Posterior cingulate gyrus (tissue), 11 donors: ENCODE measurements around the gene TNFAIP8L1.

ENCODE experiments used
- DNase-seq, 10 donors: peaks; one replicate each; pipeline versions ENCODE4 v3.0.0 to v3.0.0-alpha.2; 2020 to 2021; ENCODE audit warnings: mixed read lengths in 3 of 10
- intact Hi-C: fragments of 100-400 bp; cut with DNase I; formaldehyde crosslinking; loops from one replicate; pipeline ENCODE4 v1.15.1; 2023

The TNFAIP8L1 gene

DNA sequence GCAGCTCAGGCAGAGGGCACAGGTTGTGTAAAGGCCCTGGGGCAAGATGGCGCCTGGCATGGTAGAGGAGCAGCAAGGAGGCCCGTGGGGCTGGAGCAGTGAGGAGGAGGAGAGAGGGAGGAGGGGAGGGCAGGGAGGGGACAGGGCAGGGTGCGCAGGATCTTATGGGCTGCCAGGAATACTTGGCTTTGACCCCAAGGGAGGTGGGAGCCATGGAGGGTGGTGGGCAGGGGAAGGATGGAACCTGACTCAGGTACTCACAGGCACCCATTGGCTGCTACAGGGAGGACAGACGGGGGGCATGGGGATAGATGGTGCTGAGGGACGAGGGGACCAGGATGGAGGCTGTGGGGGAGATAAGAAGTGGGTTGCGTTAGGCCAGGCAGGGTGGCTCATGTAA, 3.3 kb downstream of the TNFAIP8L1 start:
- intact Hi-C loops = no loop called here
- DNase-seq = no peak

DNA sequence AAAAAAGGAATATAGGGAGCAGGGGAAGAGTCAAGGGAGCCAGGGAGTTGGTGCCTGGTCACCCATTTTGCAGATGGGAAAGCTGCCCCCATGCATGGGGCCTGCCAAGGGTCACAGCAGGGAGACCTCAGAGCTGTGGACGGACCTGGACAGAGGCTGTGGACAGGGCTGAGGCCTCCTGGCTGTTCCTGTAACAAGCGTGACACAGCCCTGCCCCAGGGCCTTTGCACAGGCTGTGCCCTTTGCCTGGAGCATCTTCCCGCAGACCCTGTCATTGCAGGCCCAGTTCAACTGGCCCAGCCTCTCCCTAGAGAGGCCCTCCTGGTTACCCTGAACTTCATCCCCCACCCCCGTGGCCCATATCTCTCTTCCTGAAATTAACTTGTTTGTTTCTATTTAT, 6.4 kb downstream of the TNFAIP8L1 start:
- DNase-seq = no peak
- intact Hi-C loops = no loop called here

GRCh38 chr19:4647676-4648644, 8.6 kb downstream of the TNFAIP8L1 start:
- intact Hi-C loops = no loop called here
- DNase-seq = no peak

- intact Hi-C loops = no loop called here
- DNase-seq = no peak
Observed at GRCh38 chr19:4649392-4650047, 10.2 kb downstream of the TNFAIP8L1 start.

GRCh38 chr19:4650159-4650558, 10.8 kb downstream of the TNFAIP8L1 start:
- intact Hi-C loops = no loop called here
- DNase-seq = no peak

- DNase-seq = no peak
- intact Hi-C loops = no loop called here
Observed at GRCh38 chr19:4652075-4652474, 12.8 kb downstream of the TNFAIP8L1 start.

GRCh38 chr19:4653793-4654436, 14.6 kb downstream of the TNFAIP8L1 start:
- no peak for DNase-seq
- intact Hi-C loops = no loop called here

GRCh38 chr19:4654437-4655361, 15.4 kb downstream of the TNFAIP8L1 start:
- intact Hi-C loops = no loop called here
- peak in 2 of 10 donors; percentile 26 to 37 for DNase-seq

DNA sequence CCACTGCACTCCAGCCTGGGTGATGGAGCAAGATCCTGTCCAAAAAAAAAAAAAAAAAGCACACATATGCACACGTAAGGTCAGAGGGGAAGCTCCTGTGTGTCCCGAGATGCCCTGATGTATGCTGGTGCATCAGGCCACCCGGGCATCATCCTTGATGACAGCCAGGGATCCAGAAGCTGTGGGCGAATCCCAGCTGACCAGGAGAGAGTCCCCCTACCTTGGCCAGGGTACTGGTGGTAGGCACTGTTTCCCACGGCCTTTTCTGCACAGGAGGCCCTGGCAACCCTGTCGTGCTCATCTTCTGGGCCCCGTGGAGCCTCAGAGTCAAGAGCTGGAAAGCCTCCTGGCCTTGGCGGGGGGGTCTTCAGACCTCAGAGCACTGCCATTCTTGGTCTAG, 16.8 kb downstream of the TNFAIP8L1 start:
- intact Hi-C loops = no loop called here

GRCh38 chr19:4657262-4657661, 17.9 kb downstream of the TNFAIP8L1 start:
- no peak for DNase-seq
- intact Hi-C loops = no loop called here

More for the DNA sequence above, 16.8 kb downstream of the TNFAIP8L1 start:
- DNase-seq = no peak

- DNase-seq = no peak
- intact Hi-C loops = no loop called here
Observed at GRCh38 chr19:4657835-4658234, 18.5 kb downstream of the TNFAIP8L1 start.

GRCh38 chr19:4660181-4660791, 21.0 kb downstream of the TNFAIP8L1 start:
- intact Hi-C loops = no loop called here
- no peak for DNase-seq

- no peak for DNase-seq
- intact Hi-C loops = no loop called here
Observed at GRCh38 chr19:4660993-4661392, 21.7 kb downstream of the TNFAIP8L1 start.

DNA sequence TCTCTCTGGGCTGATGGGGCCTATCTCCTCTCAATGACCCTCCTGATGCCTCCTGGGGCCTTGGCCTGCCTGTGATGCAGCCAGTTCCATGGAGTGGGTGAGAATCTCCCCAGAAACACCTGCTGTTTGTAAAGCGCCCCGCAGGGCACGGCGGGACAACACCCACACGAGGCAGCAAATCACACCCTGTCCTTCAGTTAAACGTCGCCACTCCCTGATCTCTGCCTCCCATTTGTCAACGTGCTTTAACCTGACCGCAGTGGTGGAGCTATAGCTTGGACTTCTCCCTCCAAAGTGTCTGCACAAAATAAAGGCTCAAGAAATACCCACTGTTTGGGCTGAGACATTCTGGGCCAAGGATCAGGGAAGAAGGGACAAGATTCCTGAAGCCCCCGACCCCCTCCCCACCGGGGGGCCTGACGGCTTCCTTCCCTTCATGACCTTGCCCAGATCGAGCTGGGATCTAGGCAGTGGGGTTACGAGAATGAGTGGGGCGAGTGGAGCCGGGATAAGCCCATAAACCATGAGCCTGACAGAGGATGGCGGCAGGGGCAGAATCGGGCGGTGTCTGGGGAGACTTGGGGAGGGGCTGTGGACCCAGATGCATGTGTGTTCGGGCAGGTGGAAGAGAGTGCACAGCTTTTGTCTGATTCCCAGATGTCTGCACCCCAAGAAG, 22.8 kb downstream of the TNFAIP8L1 start:
- no peak for DNase-seq
- intact Hi-C loops = no loop called here

DNA sequence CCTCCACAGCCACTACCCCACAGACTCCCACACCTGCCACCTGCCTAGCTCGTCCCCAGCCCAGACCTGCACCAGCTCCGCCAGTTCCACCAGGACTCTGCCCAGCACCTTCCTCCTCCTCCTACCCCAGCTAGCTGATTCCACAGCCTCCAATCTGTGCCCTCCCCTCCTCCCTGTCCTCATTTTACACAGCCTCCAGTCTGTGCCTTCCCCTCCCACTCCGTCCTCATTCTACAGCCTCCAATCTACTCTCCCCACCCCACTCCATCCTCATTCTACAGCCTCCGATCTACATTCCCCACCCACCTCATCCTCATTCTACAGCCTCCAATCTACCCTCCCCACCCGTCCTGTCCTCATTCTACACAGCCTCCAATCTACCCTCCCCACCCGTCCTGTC, 23.5 kb downstream of the TNFAIP8L1 start:
- DNase-seq = no peak
- intact Hi-C loops = no loop called here

DNA sequence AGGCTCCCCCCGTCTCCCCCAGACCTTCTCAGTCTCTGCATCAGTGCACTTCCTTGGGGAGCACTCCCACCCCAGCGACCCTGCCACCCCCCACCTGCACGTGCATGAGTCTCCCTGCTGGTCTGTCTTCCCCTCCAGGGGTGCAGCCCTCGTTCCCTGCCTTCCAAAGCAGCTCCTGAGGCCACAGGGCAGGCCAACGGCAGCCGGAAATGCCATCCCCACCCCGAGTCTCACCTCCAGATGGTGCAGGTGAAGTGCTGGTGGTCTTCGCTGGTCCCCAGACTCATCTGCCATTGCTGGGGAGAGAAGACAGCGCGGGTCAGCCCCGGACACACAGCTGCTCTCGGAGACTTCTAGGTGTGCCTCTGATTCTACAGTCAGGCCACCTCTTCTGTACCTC, 25.3 kb downstream of the TNFAIP8L1 start:
- intact Hi-C loops = no loop called here
- DNase-seq = no peak

DNA sequence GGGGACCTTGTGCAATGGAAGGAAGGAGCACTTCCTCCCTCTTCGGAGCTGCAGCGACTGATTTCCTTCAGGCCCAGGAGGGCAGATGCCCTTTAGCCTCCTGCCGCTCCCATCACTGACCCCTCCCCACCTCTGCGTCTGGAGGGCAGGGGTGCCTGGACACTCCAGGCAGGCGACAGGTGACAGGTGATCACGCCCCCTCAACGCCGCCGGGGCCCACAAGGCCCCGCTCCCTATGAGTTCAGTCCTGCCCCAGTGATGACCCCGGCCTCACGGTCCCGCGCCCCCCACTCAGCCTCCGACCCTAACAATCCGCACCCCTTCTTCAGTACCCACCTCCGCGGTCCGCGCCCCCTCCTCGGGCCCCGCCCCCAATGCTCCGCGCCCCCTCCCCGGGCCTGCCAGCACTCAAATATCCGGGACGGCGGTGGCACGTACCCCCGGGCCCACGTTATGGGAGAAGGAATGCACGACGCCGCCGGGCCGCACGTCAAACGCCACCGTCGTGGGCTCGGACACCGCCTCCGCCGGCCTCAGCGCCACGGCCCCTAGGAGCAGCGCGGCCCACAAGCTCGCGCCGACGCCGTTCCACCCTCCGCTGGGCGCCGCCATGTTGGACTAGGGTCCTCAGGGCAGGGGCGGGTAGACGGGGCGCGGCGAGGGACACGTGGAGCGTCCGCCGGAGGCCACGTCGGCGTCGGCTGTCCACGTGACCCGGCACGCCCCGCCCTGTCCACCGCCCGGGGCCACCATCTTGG, 30.6 kb downstream of the TNFAIP8L1 start, which contains the start of gene MYDGF:
Gene MYDGF, minus strand, starts transcription at position 620 of the 758 bp plus-strand sequence. Its CDS starts 8 bp downstream, at position 612.
- intact Hi-C loops = no loop called here

DNA sequence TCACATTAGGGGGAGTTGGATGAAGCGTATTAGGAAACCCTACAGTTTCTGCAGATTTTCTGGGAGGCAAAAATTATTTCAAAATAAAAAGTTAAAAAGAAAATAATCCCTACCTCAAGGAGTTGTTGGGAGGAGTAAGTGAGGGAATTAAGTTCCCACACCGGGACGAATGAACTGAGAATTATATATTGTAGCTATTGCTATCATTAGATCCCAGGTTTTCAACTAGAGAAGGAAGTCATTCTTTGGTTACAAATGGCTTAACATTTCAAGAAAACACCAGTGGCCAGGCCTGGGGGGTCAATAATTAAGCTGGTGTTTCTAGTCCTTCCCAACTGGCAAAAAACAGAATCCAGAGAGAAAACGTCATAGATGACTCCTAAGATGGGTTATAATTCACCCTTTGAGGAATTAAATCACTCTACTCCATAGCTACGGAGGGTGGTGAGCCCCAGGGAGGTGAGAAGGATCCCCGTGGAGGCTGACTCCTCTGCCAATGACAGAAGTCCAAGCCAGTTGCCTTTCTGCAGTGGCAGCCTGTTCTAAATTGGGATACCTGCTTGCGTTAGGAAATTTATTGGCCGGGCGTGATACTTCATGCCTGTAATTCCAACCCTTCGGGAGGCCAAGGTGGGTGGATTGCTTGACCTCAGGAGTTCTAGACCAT, 32.0 kb downstream of the TNFAIP8L1 start:
- intact Hi-C loops = no loop called here
- DNase-seq = no peak

More for the DNA sequence above, 30.6 kb downstream of the TNFAIP8L1 start, which contains the start of gene MYDGF:
- DNase-seq = peak; percentile 85 to 99 (median 92)
